ENCODE data around the gene ADPGK. TPM values are rescaled to one million over a fixed set of nuclear protein-coding genes. Genes with fewer than 3 reads are reported as not detected.

ADPGK gene
- total RNA-seq, 1 donor = 43.9 TPM

GRCh38 chr15:72760590-72761260, 22.8 kb downstream of the ADPGK start:
- no peak for TF ChIP-seq CTCF (IDR thresholded peaks at IDR 0.05; ENCODE audit: insufficient read depth, low read length)
- no peak overlapping the region for H3K4me3 ChIP-seq (ENCODE audit: low read depth, low read length)
- no peak for DNase-seq (ENCODE audit: low read depth)

- peak; percentile 97 for DNase-seq (ENCODE audit: low read depth)
- no peak overlapping the region for H3K4me3 ChIP-seq (ENCODE audit: low read depth, low read length)
- TF ChIP-seq CTCF (IDR thresholded peaks at IDR 0.05; ENCODE audit: insufficient read depth, low read length) = no peak
Observed at GRCh38 chr15:72758182-72758581, 25.4 kb downstream of the ADPGK start.

- no peak for DNase-seq (ENCODE audit: low read depth)
- TF ChIP-seq CTCF (IDR thresholded peaks at IDR 0.05; ENCODE audit: insufficient read depth, low read length) = no peak
- H3K4me3 ChIP-seq (ENCODE audit: low read depth, low read length) = no peak overlapping the region
Observed at GRCh38 chr15:72754096-72754495, 29.5 kb downstream of the ADPGK start.

- no peak for TF ChIP-seq CTCF (IDR thresholded peaks at IDR 0.05; ENCODE audit: insufficient read depth, low read length)
- DNase-seq (ENCODE audit: low read depth) = peak; percentile 42
- H3K4me3 ChIP-seq (ENCODE audit: low read depth, low read length) = no peak overlapping the region
Observed at GRCh38 chr15:72751751-72752455, 31.7 kb downstream of the ADPGK start.

- DNase-seq (ENCODE audit: low read depth) = no peak
- TF ChIP-seq CTCF (IDR thresholded peaks at IDR 0.05; ENCODE audit: insufficient read depth, low read length) = no peak
- H3K4me3 ChIP-seq (ENCODE audit: low read depth, low read length) = no peak overlapping the region
Observed at GRCh38 chr15:72749700-72750099, 33.9 kb downstream of the ADPGK start.

GRCh38 chr15:72740219-72740618, 43.3 kb downstream of the ADPGK start:
- TF ChIP-seq CTCF (IDR thresholded peaks at IDR 0.05; ENCODE audit: insufficient read depth, low read length) = no peak
- DNase-seq (ENCODE audit: low read depth) = no peak
- no peak overlapping the region for H3K4me3 ChIP-seq (ENCODE audit: low read depth, low read length)

Measured in fibroblast of the aortic adventitia (primary cell).